Measurements from ENCODE around the gene MTA1. TPM values are rescaled to one million over a fixed set of nuclear protein-coding genes. Genes with fewer than 3 reads are reported as not detected.
A peak's percentile ranks its signal among the peaks of the same experiment; 100 is the strongest.

The MTA1 gene
- total RNA-seq, 2 experiments from 2014 or later = 136 to 152 TPM

DNA sequence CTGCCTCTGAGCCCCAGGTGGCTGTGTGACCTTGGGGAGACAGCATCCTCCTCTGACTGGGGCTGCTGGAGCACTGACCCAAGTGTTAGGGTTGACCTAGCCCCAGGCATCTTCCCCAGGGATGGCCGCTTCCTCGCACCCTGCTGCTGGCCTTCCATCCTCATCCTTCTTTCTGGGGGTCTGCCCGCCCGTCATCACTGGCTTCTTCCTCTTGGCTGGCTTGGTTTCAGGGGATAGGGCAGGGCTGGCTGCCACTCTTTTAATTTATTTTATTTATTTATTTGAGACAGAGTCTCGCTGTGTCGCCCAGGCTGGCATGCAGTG, 74.9 kb downstream of the MTA1 start:
- H3K36me3 Mint-ChIP-seq (ENCODE audit: low read depth) = peaks cover 4% of the 10 kb centered on the region
- DNase-seq = peak; percentile 4
- H3K4me1 Mint-ChIP-seq = peaks cover 6% of the 10 kb centered on the region
- CTCF ChIA-PET = no interaction called here
- H3K27ac Mint-ChIP-seq = no peak overlapping the region
- H3K4me3 Mint-ChIP-seq = no peak overlapping the region
- ATAC-seq = no peak
- H3K9me3 Mint-ChIP-seq (ENCODE audit: low read depth) = no peaks in the 10 kb centered on the region
- POLR2A ChIA-PET = no interaction called here
- H3K27me3 Mint-ChIP-seq = no peaks in the 10 kb centered on the region
- intact Hi-C loops (cut with DNase I, micrococcal nuclease) = loop anchor here in 1 of 2 experiments (5.0 kb wide), 1 partner anchor 402 kb away; no protein-coding TSS in a partner anchor

DNA sequence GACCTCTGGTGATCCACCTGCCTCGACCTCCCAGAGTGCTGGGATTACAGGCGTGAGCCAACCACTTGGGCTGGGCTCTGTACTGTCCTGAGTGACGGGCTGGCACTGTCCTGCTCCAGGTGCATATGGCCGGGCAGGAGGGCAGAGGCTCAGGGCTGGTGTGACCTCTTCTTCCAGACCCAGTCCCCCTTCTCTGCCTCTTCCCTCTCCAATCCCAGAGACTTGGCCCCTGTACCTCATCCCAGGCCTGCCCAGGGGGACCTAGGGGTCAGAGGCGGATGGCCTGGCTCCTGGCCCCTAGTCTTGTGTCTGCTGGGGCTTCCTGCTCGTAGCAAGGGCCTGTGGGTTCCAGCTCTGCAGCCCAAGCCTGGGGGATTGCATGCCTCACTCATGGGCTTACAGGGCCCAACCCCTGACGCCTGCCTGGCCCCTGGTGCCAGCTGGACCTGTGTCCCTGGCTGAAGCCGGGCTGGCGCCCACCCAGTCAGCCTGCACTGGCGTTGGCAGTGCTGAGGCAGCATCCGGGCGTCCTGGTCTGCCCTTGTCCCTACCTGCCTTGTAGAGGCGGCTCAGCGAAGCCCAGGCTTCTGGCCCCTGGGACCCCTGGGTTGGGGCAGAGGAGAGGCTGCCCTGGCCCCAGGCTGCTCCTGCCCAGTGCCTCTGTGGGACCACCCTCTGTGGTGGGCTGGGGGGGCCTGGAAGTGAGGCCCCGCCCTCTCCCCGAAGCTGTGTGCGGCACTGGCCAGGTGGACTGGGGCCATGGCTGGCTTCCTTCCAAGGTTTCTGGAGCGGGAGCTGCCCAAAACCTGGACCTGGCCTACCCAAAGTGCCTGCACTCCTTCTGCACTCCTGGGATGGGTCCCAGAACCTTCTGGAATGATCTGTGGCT, 75.7 kb downstream of the MTA1 start:
- intact Hi-C loops (cut with DNase I, micrococcal nuclease) = no loop called here
- ATAC-seq (no peak), DNase-seq (no peak)
- H3K36me3 Mint-ChIP-seq (ENCODE audit: low read depth) = peaks cover 4% of the 10 kb centered on the region
- H3K4me3 Mint-ChIP-seq = no peak overlapping the region
- POLR2A ChIA-PET = no interaction called here
- H3K9me3 Mint-ChIP-seq (ENCODE audit: low read depth) = no peaks in the 10 kb centered on the region
- H3K27me3 Mint-ChIP-seq = no peaks in the 10 kb centered on the region
- CTCF ChIA-PET = no interaction called here
- H3K27ac Mint-ChIP-seq = no peak overlapping the region
- H3K4me1 Mint-ChIP-seq = peaks cover 4% of the 10 kb centered on the region

DNA sequence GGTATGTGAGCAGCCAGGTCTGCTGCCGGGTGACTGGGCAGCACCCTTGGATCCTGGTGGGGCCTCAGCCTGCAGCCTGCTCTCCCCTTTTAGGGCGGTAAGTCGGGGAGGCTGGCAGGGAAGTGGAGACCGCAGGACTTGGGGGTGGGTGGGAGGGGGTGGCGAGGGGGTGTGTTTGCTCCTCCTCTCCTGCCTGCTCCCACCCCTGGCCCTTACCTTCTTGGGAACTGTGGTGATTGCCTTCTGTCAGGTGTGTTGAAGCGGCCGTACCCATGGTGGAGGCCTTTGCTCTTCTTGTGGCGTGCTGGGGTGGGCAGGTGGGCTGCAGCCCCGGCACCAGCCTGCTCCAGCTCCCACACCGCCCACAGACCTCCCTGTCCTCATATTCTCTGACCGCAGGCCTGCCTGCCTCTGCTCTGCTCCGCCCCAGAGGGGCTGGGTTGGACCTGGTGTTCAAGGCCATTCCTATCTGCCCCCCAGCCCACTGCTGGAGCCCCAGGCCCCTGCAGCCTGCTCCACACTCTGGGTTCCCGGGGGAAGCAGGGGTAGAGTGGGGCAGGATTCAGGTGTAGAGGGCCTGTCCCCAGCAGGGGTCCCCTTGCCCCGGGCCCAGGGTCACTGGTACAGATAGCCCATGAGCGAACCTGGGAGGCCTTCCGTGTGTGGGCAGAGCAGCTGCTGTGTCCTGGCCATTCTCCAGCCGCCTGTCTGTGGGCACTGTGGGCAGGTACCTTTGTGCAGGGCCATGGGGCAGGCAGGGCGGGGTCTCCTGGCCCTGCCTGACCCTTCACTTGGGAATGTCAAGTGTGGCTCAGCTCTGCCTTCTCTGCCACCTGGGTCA, 76.6 kb downstream of the MTA1 start:
- Mint-ChIP-seq H3K9me3 (ENCODE audit: low read depth) (no peaks in the 10 kb centered on the region), H3K36me3 (ENCODE audit: low read depth) (peaks cover 4% of the 10 kb centered on the region), H3K27me3 (no peaks in the 10 kb centered on the region), H3K4me1 (peaks cover 4% of the 10 kb centered on the region), H3K27ac (no peak overlapping the region), H3K4me3 (no peak overlapping the region)
- CTCF ChIA-PET = no interaction called here
- POLR2A ChIA-PET = interaction anchor here (0.6 kb wide), 2 partner anchors 38 to 497 kb away, joined by 3 read pairs; no protein-coding TSS in a partner anchor
- ATAC-seq (no peak), DNase-seq (no peak)
- intact Hi-C loops (cut with DNase I, micrococcal nuclease) = no loop called here

DNA sequence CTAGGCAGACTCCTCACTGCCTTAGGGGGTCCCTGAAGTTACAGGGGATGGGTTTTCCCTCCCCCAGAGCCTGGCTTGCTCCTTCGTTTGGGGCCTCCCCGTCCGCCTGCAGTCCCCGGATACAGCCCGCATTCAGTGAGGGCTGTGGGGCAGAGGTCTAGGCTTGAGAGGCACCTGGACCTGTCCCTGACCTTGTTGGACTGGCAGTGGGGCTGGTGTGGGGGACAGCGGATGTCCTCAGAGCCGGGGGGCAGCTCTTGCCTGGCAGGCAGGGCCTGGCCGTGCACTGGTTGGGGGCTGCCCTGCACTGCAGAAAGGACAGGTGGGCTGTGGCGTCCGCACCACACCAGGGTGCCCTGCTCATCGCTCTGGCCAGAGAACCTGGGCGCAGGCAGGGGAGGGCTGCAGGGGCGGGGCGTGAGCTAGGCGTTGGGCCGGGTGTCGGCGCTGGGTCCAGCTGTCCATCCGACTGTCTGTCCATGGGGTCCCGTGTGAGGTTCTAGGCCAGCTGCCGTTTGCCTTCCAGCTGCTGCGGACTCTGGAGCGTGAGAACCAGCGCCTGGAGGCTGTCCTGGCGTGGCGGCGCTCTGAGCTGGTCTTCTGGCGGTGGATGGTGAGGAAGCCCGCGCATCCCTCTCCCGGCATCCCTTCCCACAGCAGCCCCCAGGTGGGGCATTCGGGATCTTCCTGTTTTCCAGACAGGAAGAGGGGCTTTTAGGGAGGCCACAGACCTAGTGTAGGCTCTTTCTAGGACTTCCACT, 77.4 kb downstream of the MTA1 start:
- CTCF ChIA-PET = no interaction called here
- ATAC-seq (no peak), DNase-seq (no peak)
- POLR2A ChIA-PET = interaction anchor here (0.6 kb wide), 2 partner anchors 37 to 497 kb away, joined by 3 read pairs; no protein-coding TSS in a partner anchor
- peaks cover 3% of the 10 kb centered on the region for H3K36me3 Mint-ChIP-seq (ENCODE audit: low read depth)
- no peaks in the 10 kb centered on the region for H3K27me3 Mint-ChIP-seq
- intact Hi-C loops (cut with DNase I, micrococcal nuclease) = no loop called here
- H3K4me3 Mint-ChIP-seq = no peak overlapping the region
- no peak overlapping the region for H3K27ac Mint-ChIP-seq
- peaks cover 1% of the 10 kb centered on the region for H3K4me1 Mint-ChIP-seq
- H3K9me3 Mint-ChIP-seq (ENCODE audit: low read depth) = no peaks in the 10 kb centered on the region

DNA sequence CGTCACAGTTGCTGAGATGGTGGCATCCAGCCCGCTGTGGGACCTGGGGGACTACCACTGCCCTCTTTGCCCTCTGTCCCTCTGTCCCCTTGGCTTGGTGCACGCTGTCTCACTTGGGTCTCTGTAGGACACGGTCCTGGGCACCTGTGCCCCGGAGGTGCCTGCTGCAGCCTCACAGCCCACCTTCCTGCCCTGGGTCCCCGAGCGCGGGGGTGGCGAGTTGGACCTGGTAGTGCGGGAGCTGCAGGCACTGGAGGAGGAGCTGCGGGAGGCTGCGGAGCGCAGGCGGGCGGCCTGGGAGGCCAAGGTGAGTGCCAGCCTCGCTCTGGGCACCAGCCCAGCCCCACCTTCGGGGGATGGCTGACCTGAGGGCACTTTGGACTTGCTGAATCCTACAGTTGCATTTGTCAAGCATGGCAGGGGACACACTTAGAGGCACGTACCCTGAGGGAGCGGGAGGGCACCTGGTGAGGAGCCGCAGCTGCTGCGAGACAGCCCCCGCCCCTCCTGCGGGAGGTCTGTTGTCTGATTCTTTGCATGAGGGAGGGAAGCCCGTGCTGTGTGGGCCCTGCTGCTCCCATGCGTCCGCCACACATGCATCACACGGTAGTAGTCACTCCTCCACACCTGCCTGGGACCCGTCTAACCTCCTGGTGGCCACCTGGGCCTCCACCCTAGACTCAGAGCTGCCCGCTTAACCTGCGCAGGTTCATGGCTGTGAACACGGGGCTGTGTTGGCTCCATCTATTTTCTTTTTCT, 78.2 kb downstream of the MTA1 start:
- H3K36me3 Mint-ChIP-seq (ENCODE audit: low read depth) = peaks cover 3% of the 10 kb centered on the region
- no peaks in the 10 kb centered on the region for H3K27me3 Mint-ChIP-seq
- CTCF ChIA-PET = no interaction called here
- no peaks in the 10 kb centered on the region for H3K4me1 Mint-ChIP-seq
- DNase-seq = no peak
- H3K4me3 Mint-ChIP-seq = no peak overlapping the region
- H3K9me3 Mint-ChIP-seq (ENCODE audit: low read depth) = no peaks in the 10 kb centered on the region
- intact Hi-C loops (cut with DNase I, micrococcal nuclease) = no loop called here
- POLR2A ChIA-PET = no interaction called here
- H3K27ac Mint-ChIP-seq = no peak overlapping the region
- ATAC-seq = no peak

DNA sequence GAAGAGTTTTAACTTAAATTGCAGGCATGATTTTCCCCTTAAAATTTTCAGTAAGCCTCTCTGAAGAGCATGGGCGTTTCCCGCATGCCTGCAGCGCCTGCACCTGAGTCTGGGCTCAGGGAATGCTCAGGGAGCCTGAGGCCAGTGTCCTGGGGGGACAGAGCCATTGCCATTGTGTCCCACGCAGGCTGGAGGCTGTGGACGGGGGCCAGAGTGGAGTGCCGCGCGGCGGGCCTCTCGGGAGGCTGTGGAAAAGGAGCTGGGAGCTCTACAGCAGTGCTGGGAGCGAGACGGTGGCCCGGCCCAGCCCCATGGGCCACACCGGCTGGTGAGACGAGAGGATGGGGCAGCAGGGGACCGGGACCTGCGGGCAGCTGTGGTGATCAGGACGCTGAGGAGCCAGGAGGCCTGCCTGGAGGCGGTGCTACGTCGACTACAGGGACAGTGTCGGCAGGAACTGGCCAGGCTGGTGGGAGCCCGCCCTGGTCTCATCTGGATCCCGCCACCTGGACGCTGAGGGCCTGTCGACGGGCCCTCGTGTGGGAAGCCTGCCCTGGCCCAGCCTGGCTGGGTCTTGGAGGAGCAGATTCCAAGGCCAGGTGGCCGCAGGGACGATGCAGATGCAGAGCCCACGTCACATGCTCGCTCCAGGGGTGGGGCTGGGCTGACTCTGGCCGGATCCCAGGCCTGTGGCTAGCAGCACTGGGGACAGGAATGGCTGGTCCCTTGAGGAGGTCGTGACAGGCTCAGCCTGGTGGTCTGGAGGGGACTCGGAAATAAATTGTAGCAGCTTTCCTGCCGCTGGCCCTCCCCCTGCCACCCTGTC, 79.0 kb downstream of the MTA1 start:
- no peak for ATAC-seq
- CTCF ChIA-PET = no interaction called here
- Mint-ChIP-seq H3K27me3 (no peaks in the 10 kb centered on the region), H3K27ac (no peak overlapping the region), H3K9me3 (ENCODE audit: low read depth) (no peaks in the 10 kb centered on the region), H3K4me3 (no peak overlapping the region), H3K36me3 (ENCODE audit: low read depth) (no peaks in the 10 kb centered on the region), H3K4me1 (no peaks in the 10 kb centered on the region)
- POLR2A ChIA-PET = no interaction called here
- intact Hi-C loops (cut with DNase I, micrococcal nuclease) = no loop called here
- DNase-seq = no peak

DNA sequence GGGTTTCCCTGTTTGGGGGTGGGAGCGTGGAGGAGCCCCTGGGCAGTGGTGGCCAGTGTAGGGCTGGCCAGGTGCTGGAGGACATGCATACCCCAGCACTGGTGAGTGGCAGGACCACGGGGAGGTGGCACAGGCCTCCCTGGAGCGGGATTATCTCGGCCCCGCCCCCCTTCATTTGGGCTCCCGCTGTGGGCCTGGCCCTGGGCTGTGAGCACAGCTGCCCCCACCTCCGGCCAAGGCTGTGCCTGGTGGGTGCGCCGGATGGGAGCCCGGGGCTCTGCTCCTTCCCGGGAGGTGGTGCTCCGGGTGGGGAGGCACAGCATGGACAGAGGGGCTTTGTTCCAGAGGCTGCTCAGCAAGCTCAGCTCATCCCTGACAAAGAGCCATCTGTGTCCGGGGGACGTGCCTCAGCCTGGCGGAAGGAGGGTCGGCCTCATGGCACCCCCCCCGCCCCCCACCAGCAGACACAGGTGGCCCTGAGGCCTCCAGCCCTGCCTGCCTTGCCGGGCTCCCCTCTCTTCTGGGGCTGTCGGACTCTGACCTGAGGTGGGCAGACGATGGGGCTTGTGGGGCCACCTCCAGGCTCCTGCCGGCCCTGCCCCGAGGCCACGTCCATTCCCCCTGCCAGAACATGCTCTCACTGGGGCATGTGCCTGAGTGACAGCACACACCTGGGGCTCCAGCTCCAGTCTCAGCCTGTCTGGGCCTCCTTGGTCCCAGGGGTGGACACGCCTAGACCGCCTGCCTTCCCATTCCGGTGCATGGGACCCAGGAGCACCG, 79.8 kb downstream of the MTA1 start:
- POLR2A ChIA-PET = no interaction called here

DNA sequence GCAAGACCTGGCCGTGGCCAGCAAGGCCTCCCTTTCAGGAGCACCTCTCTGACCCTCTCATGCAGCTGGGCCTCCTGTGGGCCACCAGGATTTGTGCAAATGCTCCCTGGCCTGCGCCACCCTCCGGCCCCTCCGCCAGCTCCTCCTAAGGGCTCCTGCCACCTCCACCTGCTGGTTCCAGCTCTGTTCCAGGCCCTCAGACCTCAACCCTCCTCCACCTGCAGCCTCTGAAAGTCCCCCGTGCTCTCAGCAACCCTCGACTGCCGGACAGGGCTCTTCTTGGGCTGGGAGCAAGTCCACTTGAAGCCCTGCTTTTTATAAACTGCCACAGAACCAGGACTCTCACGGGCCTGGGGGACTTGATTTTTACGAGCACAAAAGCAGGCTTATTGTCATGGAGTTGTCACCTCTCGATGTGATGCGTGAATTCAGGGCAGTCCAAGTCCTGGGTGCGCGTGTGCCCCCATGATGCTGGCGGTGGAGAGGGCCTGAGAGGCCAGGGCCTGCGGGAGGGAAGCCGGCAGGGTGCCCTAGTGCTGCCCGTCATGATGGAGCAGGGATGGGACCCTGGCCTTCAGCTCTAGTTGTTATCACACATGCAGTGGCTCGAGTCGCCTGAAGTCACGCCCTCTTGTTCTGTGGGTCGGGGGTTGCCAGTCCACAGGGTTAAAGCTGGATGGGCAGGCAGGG, 80.6 kb downstream of the MTA1 start:
- ATAC-seq (no peak), DNase-seq (no peak)
- Mint-ChIP-seq H3K27me3 (no peaks in the 10 kb centered on the region), H3K4me3 (no peak overlapping the region), H3K36me3 (ENCODE audit: low read depth) (no peaks in the 10 kb centered on the region), H3K4me1 (no peaks in the 10 kb centered on the region), H3K27ac (no peak overlapping the region), H3K9me3 (ENCODE audit: low read depth) (no peaks in the 10 kb centered on the region)
- CTCF ChIA-PET = no interaction called here
- POLR2A ChIA-PET = no interaction called here
- intact Hi-C loops (cut with DNase I, micrococcal nuclease) = no loop called here

More for the DNA sequence above, 79.8 kb downstream of the MTA1 start:
- Mint-ChIP-seq H3K36me3 (ENCODE audit: low read depth) (no peaks in the 10 kb centered on the region), H3K27ac (no peak overlapping the region), H3K4me3 (no peak overlapping the region), H3K27me3 (no peaks in the 10 kb centered on the region), H3K9me3 (ENCODE audit: low read depth) (no peaks in the 10 kb centered on the region), H3K4me1 (no peaks in the 10 kb centered on the region)
- ATAC-seq = no peak
- intact Hi-C loops (cut with DNase I, micrococcal nuclease) = no loop called here
- CTCF ChIA-PET = no interaction called here
- DNase-seq = no peak

DNA sequence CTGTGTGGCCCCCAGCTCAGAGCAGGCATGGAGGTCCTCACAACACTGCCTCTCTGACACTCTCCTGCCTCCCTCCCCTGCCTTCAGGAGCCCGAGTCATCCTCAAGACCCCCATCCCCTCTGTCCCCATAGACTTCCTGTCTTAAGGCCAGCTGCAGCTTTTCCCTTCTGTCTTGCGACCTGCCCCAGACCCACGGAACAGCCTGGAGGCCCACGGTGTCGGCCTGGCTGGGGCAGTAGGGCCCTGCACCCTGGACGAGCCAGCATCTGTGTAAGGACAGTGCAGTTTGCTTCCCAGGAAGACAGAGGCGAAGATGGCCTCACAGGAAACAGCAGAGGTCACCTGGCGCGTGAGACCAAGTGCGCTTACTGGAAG, 81.1 kb downstream of the MTA1 start:
- CTCF ChIA-PET = no interaction called here

More for the DNA sequence above, 81.1 kb downstream of the MTA1 start:
- Mint-ChIP-seq H3K9me3 (ENCODE audit: low read depth) (no peaks in the 10 kb centered on the region), H3K4me1 (no peaks in the 10 kb centered on the region), H3K36me3 (ENCODE audit: low read depth) (no peaks in the 10 kb centered on the region), H3K4me3 (no peak overlapping the region), H3K27me3 (no peaks in the 10 kb centered on the region), H3K27ac (no peak overlapping the region)
- intact Hi-C loops (cut with DNase I, micrococcal nuclease) = no loop called here
- DNase-seq (no peak), ATAC-seq (no peak)
- POLR2A ChIA-PET = no interaction called here

Measured in activated CD4-positive, alpha-beta T cell treated with anti-CD3 and anti-CD28 coated beads for 36 hours (primary cell).